ENCODE data around the gene C1QTNF5.

- no peak for TF ChIP-seq POLR2A (IDR thresholded peaks at IDR 0.05; ENCODE audit: low read depth, low read length)
- no peak for TF ChIP-seq POLR2AphosphoS5 (IDR thresholded peaks at IDR 0.05; ENCODE audit: low read depth, low read length)
- TF ChIP-seq TAF1 (IDR thresholded peaks at IDR 0.05; ENCODE audit: borderline replicate concordance, low read depth, low read length) = no peak
These were observed 47.2 kb downstream of the C1QTNF5 start for GRCh38 chr11:119293461-119293860.
